Endothelial cell of umbilical vein (primary cell): ENCODE measurements around the gene FOXL1.

Experiments
- POLR2A ChIP-seq: IDR thresholded peaks from 2 replicates; pipeline ENCODE4 v1.6.1; 2012; ENCODE audit warnings: low read depth, mild to moderate bottlenecking, control low read depth, low read length
- POLR2AphosphoS5 ChIP-seq: IDR thresholded peaks from 2 replicates; pipeline ENCODE4 v1.6.1; 2012; ENCODE audit warnings: low read depth, mild to moderate bottlenecking, control low read depth, low read length, moderate library complexity; ENCODE audit not compliant: insufficient read depth
- TF ChIP-seq, protein P1 (sequence below), 2 donors: IDR thresholded peaks; 1 replicate in 1 of 2; 2 replicates in 1 of 2; pipeline ENCODE4 v1.5.1; 2011; ENCODE audit warnings: low read length in 2 of 2, mild to moderate bottlenecking in 2 of 2, moderate library complexity in 2 of 2, control low read depth in 1 of 2, inconsistent platforms in 1 of 2, low read depth in 1 of 2; ENCODE audit not compliant: insufficient read depth in 1 of 2; ENCODE audit errors: extremely low read depth in 1 of 2
- TF ChIP-seq, protein P2 (sequence below): IDR thresholded peaks from 2 replicates; pipeline ENCODE4 v1.6.1; 2011; ENCODE audit not compliant: insufficient read depth, insufficient read length

- TF ChIP-seq POLR2A = peak; percentile 28
- TF ChIP-seq, protein P1, sequence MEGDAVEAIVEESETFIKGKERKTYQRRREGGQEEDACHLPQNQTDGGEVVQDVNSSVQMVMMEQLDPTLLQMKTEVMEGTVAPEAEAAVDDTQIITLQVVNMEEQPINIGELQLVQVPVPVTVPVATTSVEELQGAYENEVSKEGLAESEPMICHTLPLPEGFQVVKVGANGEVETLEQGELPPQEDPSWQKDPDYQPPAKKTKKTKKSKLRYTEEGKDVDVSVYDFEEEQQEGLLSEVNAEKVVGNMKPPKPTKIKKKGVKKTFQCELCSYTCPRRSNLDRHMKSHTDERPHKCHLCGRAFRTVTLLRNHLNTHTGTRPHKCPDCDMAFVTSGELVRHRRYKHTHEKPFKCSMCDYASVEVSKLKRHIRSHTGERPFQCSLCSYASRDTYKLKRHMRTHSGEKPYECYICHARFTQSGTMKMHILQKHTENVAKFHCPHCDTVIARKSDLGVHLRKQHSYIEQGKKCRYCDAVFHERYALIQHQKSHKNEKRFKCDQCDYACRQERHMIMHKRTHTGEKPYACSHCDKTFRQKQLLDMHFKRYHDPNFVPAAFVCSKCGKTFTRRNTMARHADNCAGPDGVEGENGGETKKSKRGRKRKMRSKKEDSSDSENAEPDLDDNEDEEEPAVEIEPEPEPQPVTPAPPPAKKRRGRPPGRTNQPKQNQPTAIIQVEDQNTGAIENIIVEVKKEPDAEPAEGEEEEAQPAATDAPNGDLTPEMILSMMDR (IDR thresholded peaks at IDR 0.05; ENCODE audit: extremely low read depth in 1 of 2, insufficient read depth in 1 of 2, low read depth in 1 of 2, low read length in 2 of 2) = no peak
- TF ChIP-seq POLR2AphosphoS5 = no peak
- TF ChIP-seq, protein P2, sequence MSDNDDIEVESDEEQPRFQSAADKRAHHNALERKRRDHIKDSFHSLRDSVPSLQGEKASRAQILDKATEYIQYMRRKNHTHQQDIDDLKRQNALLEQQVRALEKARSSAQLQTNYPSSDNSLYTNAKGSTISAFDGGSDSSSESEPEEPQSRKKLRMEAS = no peak
Measured at GRCh38 chr16:86569701-86570447, 8.5 kb upstream of the FOXL1 start.
